RPMI8226 (cell line): ENCODE results near the gene C13orf46.

Source experiments
- DNase-seq: peaks from one replicate; pipeline ENCODE4 v3.0.0-alpha.2; 2015

The C13orf46 gene

DNA sequence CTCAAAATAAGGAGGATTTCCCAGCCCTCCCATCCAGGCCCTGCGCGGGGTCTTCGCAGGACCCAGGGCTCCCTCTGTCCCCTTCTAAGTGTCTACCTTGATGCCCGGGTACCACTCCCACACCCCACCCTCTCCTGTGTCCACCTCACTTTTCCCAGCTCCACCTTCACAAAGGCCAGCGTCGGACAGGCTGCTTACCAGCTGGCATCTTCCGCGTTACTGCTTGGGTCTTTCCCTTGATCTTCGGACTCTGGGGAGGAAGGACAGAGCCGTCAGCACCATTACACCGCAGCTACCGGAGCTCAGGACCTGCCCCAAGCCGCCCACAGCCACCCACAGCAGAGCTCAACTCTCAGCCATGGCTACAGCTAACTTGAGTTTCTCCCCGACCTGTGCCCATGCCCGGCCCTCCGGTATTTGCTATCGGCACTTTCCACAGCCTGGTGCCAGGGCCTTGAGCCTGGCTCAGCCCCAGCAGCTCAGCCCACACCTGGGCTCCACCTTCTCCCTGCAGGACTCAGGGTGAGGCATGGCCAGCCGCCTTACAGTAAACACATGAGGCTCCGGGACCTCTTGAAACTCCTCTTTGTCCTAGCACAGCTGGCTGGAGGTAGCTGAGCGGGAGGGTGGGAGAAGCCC is 3.8 kb downstream of the C13orf46 start:
- DNase-seq: no peak

DNA sequence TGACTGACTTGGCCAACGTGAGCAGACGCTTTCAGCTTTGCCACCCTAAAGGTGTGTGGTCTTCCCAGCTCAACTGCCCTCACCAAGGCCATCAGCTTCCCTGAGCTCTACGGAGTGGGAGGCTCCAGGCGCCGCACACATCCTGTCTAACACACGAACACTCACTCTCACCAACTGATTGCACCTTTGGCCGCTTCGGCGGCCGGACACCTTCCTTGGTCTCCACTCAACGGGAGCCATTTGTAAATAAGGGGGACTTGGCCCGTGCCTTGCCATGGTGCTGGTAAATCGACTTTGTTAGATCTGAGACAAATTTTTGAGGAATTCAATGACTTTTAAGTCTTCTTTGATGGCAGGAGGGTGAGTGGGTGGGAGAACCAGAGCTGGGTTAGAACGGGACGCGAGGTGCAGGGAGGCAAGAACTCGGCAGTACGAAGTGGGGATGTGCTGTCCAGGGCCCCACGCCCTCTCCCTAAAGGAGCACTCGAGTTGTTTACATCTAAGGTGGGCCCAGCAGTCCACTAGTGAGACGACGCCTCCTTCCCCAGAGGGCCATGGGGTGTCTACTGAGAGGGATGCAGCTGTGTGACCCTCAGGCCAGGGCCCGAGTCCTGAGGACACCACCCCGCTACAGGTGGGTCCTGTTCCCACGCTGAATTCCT is 4.4 kb downstream of the C13orf46 start:
- DNase-seq: no peak

DNA sequence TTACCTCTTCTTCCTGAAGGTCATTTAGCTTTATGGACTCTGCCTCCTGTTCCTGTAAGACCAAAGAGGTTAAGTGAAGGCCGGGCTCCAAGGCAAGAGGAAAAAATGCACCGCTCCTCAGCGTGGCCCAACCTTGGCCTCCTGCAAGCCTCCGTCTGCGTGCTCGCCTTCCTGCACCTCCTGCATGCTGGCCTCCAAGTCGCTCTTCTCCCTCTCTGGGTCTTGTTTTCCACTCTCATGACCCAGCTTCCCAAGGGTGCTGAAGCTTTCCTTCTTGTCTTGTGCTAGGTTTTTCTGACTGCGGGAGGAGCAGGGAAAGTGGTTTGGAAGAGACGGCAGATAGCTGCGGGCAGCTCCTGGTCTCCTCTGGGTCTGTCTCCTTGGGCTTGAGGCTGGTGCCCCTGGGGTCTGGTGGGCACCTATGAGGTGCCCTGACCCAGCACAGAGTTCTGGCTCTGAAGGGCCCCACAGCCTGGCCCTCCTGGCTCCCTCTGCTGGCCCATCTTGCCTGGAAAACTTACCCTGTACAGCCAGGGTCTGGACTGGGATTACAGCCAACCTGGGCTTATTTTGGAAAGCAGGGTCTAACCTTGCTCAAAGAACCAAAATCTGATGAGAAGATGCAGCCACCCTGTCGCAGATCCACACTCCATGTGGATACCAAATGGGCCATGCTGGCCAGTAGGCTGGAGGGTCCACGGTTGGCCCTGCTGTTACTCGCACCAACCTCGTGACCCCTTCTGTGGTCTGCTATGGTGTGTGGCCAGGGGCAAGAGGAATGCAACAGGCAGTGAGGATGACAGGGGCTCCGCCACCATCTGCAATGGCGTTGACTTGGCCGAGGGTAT is 5.2 kb downstream of the C13orf46 start:
- no peak for DNase-seq

DNA sequence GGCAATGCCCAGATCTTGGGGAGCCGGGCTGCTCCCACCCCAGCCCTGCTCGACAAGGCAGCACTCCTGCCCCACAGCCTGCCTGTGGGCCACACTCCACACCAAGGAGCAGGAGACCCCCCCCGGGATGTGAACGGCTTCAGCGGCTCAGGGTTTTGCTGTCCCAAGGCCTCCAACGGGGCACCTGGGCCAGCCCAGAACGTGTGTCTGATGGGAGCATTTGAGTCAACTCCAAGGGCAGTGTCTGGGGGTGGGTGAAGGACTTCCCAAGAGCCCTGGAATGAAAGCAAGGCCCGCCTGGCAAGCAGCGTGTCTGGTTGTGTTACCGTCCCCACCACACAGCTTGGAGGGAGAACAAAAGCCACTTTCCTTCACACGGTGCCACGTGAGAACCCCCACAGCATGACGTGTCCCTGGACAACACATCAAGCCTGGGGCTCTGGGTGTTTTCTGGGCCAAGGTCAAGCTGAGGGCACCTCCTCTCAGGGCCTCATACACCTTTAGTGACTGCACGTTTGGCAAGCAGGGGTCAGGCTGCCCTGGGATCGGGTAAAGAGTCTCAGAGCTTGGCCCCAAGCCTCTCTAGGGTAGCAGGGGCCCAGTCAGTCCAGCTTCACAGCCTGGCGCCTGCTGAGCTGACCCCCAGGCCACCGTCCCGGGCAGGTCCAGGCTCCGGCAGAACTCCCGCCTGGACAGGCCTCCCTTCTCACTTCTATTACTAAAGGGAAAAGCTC is 6.0 kb downstream of the C13orf46 start:
- no peak for DNase-seq

DNA sequence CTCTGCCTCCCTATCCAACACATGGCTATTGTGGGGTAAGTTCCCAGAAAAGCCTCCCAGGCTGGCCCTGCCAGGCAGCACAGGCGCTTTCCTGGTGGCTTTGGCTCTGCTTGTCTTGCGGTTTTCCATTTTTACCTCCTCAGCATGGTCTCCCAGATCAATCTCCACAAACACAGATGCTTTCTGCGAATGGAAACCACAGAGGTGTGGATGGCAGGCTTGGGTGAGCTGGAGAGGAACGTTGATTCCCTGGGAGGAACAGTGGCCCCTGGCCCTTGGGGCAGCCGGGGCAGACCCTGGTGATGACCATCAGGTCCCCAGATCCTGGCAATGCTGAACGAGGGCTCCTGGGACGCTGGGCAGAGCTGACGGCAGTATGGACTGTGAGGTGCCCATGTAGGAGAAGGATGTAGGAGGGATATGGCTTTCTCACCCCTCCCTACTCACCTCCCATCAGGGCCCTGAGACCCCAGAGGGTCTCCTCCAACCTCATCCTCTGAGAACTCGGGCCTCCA is 6.6 kb downstream of the C13orf46 start:
- no peak for DNase-seq

DNA sequence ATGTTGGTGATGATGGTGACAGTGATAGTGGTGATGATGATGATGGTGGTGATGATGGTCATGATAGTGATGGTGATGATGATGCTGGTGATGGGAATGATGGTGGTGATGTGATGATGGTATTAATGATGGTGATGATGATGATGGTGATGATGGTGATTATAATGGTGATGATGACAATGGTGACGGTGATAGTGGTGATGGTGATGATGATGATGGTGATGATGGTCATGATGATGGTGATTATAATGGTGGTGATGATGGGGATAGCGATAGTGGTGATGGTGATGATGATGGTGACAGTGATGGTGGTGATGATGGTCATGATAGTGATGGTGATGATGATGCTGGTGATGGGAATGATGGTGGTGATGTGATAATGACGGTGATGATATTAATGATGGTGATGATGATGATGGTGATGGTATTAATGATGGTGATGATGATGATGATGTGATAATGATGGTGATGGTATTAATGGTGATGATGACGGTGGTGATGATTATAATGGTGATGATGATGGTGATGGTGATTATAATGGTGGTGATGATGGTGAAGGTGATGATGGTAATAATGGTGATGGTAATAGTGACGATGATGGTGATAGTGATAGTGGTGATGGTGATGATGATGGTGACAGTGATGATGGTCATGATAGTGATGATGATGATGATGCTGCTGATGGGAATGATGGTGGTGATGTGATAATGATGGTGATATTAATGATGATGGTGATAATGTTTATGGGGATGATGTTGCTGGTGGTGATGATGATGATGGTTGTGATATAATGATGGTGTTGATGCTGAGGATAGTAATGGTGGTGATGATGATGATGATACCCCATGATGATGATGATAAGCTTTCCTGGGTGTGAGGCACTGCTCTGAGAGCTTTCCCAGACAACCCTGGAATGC is 7.7 kb downstream of the C13orf46 start:
- DNase-seq: no peak

DNA sequence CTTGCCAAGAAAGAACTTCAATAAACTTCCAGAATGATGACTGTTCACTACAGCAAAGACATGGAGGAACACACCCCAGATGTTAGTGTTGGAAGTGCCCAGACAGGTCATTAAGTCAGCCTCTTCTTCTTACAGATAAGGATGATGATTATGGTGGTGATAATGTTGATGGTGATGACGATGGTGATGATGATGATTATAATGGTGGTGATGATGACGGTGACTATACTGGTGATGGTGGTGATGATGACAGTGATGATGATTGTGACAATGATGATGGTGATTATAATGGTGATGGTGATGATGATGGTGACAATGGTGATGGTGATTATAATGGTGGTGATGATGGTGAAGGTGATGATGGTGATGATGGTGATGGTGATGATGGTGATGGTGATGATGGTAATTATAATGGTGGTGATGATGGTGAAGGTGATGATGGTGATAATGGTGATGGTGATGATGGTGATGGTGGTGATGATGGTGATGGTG is 8.4 kb downstream of the C13orf46 start:
- DNase-seq: no peak

DNA sequence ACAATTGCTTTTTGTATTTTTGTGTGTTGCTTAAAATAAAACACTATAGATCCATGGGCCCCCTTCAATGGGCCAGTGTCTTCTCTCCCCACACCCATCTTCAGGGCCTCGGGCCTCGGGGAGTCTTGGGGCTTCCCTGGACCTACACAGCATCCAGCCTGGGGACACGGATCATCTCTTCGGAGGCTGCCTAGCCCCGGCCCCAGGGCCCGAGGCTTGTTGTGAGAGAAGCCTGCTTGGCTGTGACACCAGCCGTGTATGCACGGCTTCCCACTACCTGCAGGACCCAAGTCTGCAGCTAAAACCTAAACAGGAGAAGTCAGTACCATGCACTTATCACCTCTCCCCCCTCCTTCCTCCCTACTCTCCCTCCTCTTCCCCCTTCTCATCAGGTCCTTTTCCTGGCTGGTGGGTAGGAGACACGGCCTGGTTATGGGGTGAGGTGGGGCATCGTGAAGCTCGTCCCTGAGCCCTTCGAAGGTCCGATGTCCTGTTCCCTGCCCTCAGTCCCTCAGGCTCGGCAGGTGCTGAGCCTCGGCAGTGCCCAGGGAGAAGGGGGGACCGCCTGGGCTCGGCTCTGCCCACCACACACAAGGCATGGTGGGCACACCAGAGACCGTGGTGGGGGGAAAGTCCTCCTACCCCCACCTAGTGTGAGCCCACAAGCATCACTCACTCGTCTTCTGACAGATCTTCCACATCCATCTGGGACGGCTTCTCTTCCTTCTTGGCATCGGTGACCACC is 9.5 kb downstream of the C13orf46 start:
- no peak for DNase-seq

DNA sequence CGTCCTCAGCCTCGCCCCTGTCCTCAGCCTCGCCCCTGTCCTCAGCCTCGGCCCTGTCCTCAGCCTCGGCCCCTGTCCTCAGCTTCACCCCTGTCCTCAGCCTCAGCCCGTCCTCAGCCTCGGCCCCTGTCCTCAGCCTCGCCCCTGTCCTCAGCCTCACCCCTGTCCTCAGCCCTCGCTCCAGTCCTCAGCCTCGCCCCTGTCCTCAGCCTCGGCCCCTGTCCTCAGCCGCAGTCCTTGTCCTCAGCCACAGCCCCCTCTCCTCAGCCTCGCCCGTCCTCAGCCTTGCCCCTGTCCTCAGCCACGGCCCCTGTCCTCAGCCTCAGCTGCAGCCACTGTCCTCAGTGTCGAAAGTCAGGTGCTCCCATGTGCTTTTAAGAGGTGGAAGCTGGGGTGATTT is 10.5 kb downstream of the C13orf46 start:
- DNase-seq: no peak

DNA sequence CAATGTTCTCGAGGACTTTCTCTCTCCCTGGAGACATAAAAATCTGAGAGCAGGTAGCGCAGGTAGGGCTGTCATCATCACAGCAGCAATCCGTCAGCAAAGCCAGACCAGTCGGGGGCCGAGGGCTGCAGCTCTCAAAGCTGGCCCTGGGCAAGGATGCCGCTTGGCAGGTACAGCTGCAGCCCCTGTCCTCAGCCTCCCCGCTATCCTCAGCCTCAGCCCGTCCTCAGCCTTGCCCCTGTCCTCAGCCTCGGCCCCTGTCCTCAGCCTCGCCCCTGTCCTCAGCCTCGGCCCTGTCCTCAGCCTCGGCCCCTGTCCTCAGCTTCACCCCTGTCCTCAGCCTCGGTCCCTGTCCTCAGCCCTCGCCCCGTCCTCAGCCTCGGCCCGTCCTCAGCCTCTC is 10.9 kb downstream of the C13orf46 start:
- no peak for DNase-seq

DNA sequence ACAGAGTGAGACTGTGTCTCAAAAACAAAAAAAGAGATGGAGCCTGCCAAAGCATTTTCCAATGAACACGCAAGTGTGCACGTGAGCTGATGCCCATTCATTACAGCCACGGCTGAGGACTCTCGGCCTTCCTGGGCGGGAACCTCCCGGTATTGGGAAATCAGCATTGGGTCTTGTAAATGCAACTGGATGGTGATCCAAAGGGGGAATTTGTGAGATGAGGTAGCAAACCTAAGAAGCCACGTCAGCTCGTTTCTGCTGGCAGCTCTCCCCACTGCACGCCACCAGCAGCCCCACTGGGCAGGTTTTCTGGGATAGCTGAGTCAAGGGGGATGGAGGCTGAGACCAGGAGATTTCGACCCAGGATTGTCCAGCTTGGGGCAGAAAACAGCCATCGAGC is 11.5 kb downstream of the C13orf46 start:
- no peak for DNase-seq

DNA sequence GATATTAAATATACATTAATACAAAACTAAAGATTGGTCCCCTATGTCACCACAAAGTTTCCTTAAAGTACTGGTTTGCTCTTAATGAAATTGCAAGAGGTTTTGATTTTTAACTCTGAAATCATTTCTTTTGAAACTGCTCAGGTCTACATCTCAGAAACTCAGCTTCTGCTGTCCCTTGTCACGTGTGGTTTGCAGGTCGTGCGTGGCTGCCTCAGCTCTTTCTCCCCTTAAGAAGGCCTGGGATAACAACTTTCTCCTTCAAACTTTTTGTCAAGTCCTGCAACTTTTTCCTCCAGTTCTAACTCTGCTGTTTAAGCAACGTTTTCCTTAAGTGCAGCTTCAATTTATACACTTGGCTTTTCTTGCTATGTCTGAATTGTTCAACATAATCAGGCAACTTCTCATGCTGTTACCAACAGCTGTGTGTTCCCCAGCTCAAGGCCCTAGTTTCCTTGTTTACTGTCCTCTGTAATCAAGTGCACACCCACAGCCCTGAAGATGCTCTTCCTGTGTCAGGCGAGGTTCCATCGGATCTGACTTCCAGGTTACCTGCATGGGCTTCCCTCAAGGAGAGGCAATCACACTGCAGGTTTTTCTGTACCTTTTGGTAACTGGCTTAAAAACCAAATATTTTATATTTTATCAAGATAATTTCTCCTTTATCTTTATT is 13.5 kb downstream of the C13orf46 start:
- DNase-seq: no peak

DNA sequence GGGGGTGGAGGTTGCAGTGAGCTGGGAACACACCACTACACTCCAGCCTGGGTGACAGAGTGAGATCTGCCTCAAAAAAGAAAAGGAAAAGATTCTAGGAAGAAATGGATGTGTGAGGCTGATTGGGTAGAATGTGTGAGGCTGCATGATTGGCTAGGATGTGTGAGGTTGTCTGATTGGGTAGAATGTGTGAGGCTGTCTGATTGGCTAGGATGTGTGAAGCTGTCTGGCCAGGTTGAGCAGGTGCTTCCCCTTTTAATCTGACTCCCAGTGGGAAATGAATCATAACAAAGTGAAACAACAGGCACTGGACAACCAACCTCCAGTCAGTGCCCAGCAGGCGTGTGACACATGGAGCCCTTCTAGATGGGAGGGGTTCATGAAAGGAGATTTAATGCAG is 14.7 kb downstream of the C13orf46 start:
- no peak for DNase-seq

DNA sequence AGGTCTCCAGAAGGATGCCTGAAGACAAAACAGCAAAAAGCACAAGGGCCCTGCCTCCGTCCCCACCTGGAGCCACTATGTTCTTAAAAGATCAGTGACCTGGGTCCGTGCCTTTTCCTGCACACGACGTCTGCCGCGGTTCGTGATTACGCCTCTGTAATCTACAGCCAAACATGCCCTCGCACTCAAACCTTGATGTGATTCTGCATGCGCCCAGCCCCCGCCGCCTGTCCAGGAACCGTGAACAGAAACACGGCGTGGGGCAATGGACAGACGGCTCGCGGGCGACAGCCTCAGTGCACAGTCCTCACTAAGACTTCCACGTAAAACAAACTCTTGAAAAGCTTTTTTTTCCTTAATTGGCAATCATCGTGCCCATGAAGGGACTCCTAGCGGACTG is 15.5 kb downstream of the C13orf46 start:
- no peak for DNase-seq

DNA sequence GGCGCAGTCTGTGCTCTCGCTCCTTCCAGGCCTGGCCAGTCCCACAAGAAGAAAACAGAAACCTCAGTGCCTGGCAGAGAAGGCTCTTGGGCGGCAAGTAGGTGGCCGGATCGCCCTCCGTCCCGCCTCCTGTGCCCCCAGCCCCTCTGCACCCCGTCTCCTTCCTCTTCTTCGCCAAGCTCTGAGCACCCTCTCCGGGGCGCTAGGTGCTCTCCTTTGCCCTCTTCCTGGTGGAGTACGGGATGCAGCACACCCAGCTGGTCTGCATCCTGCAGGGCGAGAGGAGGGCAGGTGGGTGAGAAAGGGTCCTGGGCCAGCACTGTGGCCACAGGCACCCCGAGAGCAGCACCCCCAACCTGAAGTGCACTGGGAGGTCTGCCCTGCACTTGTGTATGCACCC is 17.3 kb downstream of the C13orf46 start:
- no peak for DNase-seq

DNA sequence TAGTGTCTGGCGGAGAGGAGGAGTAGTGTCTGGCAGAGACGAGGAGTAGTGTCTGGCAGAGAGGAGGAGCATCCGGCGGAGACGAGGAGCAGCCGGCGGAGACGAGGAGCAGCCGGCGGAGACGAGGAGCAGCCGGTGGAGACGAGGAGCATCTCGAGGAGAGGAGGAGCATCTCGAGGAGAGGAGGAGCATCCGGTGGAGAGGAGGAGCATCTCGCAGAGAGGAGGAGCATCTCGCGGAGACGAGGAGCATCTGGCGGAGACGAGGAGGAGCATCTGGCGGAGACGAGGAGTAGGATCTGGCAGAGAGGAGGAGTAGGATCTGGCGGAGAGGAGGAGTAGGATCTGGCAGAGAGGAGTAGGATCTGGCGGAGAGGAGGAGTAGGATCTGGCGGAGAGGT is 18.2 kb downstream of the C13orf46 start:
- DNase-seq: no peak

DNA sequence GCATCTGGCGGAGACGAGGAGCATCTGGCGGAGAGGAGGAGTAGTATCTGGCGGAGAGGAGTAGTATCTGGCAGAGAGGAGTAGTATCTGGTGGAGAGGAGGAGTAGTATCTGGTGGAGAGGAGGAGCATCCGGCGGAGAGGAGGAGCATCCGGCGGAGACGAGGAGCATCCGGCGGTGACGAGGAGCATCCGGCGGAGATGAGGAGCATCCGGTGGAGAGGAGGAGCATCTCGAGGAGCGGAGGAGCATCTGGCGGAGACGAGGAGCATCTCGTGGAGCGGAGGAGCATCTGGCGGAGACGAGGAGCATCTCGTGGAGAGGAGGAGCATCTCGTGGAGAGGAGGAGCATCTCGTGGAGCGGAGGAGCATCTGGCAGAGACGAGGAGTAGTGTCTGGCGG is 18.6 kb downstream of the C13orf46 start:
- no peak for DNase-seq

DNA sequence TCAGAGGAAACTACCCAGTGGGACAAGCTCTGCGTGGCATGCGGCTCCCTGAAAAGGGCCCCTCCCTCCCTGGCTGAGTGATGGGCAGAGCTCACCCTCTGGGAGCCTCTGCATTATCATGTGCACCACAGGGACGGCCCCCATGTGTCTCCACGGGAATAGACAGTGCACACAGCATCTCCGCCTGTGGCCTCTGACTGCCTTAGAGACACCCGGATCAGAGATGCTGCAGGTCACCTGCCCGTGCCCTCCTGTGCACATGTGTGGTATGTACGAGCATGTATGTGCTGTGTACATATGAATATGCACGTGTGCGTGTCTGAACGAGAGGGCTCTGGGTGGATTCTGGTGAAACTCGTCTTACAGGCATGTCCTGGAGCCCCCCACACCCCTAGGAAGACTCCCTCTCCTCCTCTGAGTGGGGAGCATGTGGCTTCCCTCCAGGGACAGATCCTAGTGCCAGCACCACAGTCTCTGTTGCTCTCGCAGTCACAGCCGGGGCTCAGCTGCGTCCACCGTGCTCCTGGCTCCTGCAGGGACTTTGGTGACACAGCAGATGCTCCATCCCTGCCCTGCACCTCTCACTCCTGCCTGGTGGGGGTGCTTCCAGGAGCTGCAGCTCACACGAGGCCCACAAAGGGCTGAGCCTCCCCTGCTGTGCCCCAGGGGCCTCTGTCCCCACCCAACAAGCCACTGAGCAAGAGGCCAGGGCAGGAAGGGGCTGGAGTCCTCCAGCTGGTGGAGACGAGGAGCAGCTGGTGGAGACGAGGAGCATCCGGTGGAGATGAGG is 19.6 kb downstream of the C13orf46 start:
- DNase-seq: no peak

DNA sequence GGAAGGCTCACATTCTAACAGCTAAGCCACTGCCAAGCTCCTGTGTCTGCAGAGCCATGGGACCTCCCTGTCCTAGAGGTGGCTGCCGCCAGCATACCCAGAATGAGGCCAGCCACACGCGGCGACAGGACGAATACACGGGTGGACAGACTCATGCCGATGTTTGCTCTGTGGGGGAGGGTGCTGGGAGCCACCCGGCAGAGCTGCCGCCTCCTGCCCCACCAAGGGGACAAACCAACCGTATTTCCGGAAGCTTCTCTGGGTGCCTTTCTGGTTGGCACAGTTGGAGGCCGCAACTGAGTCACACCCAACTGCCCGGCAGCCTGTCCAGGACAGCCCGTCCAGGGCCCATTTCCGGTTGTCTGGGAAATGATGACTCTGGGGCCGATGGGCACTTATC is 20.3 kb downstream of the C13orf46 start:
- no peak for DNase-seq
